NCI-H187 (cell line): ENCODE data around the gene TSSK1B.
"Not testable (repeated sequence)": the region's sequence is repeated elsewhere in the genome, so short reads cannot be mapped to it uniquely, and the experiment has no call there.

Source experiments
- DNase-seq, 2 experiments: peaks; one replicate each; lab custom pipeline; 2025; lab: John Stamatoyannopoulos, UW

TSSK1B gene, protein sequence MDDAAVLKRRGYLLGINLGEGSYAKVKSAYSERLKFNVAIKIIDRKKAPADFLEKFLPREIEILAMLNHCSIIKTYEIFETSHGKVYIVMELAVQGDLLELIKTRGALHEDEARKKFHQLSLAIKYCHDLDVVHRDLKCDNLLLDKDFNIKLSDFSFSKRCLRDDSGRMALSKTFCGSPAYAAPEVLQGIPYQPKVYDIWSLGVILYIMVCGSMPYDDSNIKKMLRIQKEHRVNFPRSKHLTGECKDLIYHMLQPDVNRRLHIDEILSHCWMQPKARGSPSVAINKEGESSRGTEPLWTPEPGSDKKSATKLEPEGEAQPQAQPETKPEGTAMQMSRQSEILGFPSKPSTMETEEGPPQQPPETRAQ

GRCh38 chr5:113434889-113435288 lies at the start of gene TSSK1B:
TSSK1B (minus strand) TSS chr5:113434989; CDS start chr5:113434839, 150 bp downstream.
- DNase-seq = no peak

DNA sequence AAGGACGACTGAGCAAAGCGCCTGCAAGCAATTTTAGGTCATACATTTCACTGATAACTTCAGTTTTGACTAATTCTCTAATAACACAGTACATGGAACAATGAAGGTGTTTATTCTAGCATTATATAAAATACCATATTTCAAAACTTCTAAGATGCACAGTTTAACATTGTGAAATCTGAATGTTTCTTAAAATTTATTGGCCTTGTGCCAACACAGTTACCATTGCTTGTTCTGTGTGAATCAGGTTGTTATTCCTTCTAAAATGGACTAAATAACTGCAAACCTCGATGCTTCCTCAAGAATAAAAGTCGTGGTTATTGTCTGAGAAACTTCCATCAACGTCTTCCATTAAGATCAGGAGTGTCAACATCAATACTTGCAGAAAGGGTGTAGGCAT lies 45.5 kb upstream of the TSSK1B start:
- no peak for DNase-seq

GRCh38 chr5:113478691-113479090 lies 43.9 kb upstream of the TSSK1B start:
- no peak for DNase-seq

- no peak for DNase-seq
Observed at GRCh38 chr5:113474100-113474728, 39.4 kb upstream of the TSSK1B start.

- DNase-seq = no peak
Observed at GRCh38 chr5:113463032-113463431, 28.2 kb upstream of the TSSK1B start.

GRCh38 chr5:113457106-113457505 lies 22.3 kb upstream of the TSSK1B start:
- not testable (repeated sequence) for DNase-seq

DNA sequence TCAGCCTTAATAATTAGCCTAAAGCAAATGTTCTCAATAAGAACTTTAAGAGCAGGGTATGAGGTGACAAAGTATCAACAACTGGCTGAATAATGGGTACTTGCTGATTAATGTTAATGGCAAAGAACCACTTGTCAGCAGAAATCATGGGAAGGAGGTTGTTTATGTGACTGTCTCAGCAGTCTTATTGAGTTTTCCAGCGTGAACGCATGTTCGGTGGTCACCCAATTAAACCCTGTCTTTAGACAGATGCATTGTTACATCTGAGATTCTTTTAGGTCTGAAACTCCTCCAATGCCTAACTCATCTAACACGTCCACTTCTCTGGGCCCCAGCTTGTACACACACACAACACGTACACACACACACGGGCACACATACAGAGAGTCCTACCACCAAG lies 18.2 kb upstream of the TSSK1B start:
- no peak for DNase-seq

GRCh38 chr5:113451797-113452196 lies 17.0 kb upstream of the TSSK1B start:
- no peak for DNase-seq

GRCh38 chr5:113450929-113451328 lies 16.1 kb upstream of the TSSK1B start:
- no peak for DNase-seq

DNA sequence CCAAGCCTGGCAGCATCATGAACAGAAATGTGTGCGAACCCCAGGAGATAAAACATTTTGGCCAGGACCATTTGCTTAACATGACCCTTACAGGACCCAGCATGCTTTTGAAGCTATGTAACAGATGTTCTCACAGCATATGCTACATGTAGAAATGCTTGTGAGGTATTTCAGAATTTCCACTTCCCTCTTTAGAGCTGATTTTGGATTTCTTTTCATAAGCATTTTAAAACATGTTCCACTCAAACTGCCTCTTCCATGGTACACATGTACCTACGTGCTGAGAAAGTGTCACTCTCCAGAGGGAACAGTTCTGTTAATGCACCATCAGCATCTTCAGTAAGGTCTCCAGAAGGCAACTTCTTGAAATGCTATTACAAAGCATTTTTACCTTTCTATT lies 15.7 kb upstream of the TSSK1B start:
- DNase-seq = no peak

GRCh38 chr5:113448252-113448651 lies 13.5 kb upstream of the TSSK1B start:
- DNase-seq = no peak

DNA sequence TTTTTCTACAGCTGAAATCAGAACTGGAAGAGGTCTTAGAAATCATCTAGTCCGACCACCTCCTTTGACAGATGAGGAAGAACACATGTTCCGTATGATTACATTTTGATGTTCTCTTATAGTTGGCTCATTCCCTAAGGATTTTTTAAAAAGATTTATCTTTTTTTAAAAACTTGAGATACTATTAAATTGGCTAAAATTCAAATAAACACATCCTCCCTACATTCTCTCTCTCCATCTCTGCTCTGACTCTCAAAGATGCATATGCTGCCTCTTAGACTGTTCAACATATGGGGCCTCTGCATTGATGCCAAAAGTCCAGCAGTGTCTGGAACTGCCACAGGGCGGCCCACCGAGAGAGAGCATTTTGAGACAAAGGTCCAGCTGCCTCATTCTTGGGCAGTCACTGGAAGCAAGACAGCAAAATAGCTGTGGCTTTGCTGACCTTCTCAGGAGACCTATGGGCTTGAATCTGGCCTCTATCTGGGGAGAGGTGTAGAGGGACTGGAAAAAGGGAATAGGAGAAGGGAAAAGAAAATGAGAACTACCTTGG lies 12.8 kb upstream of the TSSK1B start:
- no peak for DNase-seq

DNA sequence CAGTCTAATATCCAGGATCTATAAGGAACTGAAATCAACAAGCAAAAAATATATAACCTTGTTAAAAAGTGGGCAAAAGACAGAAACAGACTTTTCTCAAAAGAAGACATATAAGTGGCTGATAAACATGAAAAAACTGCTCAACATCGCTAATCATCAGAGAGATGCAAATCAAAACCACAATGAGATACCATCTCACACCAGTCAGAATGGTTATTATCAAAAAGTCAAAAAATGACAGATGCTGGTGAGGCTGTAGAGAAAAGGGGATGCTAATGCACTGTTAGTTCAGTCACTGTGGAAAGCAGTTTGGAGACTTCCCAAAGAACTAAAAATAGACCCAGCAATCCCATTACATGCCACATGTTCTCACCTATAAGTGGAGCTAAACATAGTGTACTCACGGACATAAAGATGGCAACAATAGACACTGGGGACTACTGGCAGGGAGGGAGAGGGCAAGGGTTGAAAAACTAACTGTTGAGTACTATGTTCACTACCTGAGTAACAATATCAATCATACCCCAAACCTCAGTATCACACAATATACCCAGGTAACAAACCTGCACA lies 11.7 kb upstream of the TSSK1B start:
- DNase-seq = no peak

GRCh38 chr5:113437111-113437510 lies 2.3 kb upstream of the TSSK1B start:
- DNase-seq = no peak

DNA sequence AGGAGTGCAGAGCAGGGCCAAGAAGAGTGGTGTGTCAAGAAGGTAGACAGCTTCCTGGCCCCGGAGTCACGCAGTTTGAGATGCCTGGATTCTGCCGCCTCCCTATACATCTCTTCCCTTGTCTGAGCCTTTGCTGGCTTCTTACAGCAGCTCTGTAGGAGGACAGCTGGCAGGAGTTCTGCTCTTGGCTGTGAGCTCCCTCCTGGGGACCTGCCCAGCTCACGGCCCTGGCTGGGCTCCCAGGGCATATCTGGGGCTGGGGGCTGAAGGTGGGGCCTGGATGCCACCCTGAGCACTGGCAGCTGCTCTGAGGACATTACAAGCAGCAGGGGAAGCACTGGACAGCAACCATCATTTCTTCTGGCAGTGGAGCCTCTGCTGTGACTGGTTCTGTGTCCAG lies 786 bp upstream of the TSSK1B start:
- DNase-seq = no peak

- DNase-seq = no peak
Observed at GRCh38 chr5:113433862-113434612, 752 bp downstream of the TSSK1B start.

GRCh38 chr5:113433071-113433470 lies 1.7 kb downstream of the TSSK1B start:
- no peak for DNase-seq

- no peak for DNase-seq
Observed at GRCh38 chr5:113427871-113428574, 6.8 kb downstream of the TSSK1B start.

- no peak for DNase-seq
Observed at GRCh38 chr5:113425909-113426308, 8.9 kb downstream of the TSSK1B start.

- no peak for DNase-seq
Observed at GRCh38 chr5:113421693-113422092, 13.1 kb downstream of the TSSK1B start.

DNA sequence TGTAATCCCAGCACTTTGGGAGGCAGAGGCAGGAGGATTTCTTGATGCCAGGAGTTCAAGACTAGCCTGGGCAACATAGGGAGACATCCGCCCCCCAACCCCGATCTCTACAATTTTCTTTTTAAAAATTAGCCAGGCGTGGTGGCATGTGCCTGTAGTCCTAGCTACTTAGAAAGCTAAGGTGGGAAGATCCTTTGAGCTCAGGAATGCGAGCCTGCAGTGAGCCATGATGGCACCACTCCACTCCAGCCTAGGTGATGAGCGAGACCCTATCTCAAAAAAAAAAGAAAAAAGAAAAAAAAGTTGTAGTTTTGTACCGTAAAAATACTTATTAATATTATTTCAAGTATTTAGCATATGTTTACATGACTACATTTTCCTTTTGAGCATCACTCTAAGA lies 29.3 kb downstream of the TSSK1B start:
- DNase-seq = no peak

- no peak for DNase-seq
Observed at GRCh38 chr5:113404269-113404668, 30.5 kb downstream of the TSSK1B start.
